AG20443 (cell line): Measurements from ENCODE around the gene CHMP4A.
A peak's percentile ranks its signal among the peaks of the same experiment; 100 is the strongest.

Source experiments
- DNase-seq: peaks from one replicate; pipeline ENCODE4 v3.0.0; 2012; ENCODE audit warnings: low spot score, mixed read lengths

Gene CHMP4A

GRCh38 chr14:24195186-24196070, 17.9 kb downstream of the CHMP4A start, which contains the start of gene TM9SF1:
TM9SF1 (minus strand) TSS chr14:24195441; CDS start chr14:24195019, 422 bp downstream.
- DNase-seq: peak; percentile 95

- DNase-seq: no peak
Observed at GRCh38 chr14:24194873-24195185, 18.5 kb downstream of the CHMP4A start.

- no peak for DNase-seq
Observed at GRCh38 chr14:24194186-24194872, 19.0 kb downstream of the CHMP4A start.

GRCh38 chr14:24192933-24193332, 20.4 kb downstream of the CHMP4A start:
- no peak for DNase-seq

DNA sequence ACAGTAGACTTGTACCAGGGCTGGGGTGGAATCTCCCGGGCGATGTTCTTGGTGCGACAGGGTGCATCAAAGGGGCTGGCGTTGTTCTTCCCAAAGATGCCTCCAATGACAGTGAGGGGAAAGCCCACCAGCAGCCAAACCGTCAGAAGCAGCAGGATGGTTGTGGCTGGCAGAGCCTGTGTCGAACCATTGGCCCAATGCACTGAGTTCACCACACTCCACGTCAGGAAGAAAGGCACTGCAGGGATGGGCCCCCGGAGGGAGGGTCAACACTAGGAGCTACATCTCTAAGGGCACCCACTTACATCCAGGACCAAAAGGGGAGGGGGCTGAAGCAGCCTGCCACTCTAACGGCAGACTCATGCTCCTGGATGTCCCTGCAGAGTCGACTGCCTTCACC, 22.9 kb downstream of the CHMP4A start:
- no peak for DNase-seq

DNA sequence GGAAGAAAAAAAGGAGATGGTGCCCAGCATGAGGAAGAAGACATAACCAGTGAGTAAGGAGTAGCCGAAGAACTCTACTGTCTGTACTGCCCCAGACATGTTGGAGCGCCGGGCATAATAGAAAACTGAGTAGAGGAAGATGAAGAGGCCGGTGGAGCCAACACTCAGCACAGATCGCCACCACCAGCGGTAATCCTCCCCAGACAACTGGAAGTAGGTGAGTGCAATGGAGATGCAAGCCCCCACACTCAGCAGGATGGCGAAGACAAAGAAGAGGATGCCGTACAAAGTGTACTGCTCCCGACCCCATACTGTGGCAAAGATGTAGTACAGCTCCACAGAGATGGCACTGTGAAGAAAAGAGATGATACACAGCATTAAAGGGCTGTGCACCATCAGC, 23.8 kb downstream of the CHMP4A start:
- DNase-seq: no peak

- no peak for DNase-seq
Observed at GRCh38 chr14:24189059-24189375, 24.3 kb downstream of the CHMP4A start.

- DNase-seq: peak; percentile 98
Observed at GRCh38 chr14:24188251-24189058, 24.8 kb downstream of the CHMP4A start, which contains the start of gene IPO4. IPO4 (minus strand) TSS chr14:24188816; CDS start chr14:24188787, 29 bp downstream.

- no peak for DNase-seq
Observed at GRCh38 chr14:24187539-24187915, 25.8 kb downstream of the CHMP4A start.

DNA sequence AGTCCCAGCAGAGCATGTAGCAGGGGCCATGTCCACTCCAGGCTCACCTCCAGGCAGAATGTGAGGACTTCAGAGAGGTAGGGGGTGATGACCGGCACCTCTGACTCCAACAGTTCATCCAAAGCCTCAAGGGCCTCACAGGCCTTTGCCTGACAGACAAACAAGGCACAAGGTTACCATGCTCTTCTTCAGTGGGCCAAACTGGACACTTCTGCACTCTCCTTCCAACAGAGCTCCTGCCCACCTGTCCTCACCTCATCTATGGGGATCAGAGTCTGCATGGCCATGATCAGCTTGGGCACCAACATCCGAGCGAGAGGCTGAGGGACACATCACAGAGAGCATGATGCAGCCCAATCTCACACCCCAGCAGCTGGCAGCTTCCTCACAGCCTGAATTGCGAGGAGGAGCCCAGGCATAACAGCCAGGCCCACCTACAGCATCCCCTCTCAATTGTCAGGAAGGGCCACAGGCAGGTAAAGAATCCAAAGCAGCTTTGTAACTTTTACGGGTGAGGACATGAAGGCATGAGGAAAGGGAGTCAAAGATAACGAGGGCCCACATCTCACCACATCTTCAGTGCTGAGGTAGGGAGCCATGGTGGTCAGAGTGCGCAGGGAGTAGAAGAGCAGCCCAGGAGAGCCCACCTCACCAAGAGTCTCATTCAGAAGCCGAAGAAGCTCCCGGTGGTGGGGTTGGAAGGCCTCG, 26.3 kb downstream of the CHMP4A start:
- no peak for DNase-seq

DNA sequence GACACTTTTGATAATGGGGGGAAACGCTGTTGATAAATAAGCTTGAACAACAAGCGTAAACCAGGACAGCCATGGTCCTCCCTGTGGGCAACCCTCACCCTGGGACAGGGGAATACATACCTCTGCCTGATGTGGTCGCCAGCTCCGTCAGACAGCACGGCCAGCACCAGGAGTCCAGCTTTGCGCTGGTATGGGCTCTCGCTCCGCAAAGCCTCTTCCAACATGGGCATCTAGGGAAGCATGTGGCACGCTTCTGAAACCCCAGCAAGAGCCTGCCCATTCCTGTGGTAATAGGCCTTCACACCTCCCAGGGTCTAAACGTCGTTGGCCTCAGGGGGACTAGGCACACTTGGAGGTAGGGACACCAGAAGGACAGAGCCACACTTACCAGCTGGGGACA, 27.5 kb downstream of the CHMP4A start:
- no peak for DNase-seq

- DNase-seq: no peak
Observed at GRCh38 chr14:24185026-24185425, 28.3 kb downstream of the CHMP4A start.

- no peak for DNase-seq
Observed at GRCh38 chr14:24184104-24184970, 29.0 kb downstream of the CHMP4A start.

DNA sequence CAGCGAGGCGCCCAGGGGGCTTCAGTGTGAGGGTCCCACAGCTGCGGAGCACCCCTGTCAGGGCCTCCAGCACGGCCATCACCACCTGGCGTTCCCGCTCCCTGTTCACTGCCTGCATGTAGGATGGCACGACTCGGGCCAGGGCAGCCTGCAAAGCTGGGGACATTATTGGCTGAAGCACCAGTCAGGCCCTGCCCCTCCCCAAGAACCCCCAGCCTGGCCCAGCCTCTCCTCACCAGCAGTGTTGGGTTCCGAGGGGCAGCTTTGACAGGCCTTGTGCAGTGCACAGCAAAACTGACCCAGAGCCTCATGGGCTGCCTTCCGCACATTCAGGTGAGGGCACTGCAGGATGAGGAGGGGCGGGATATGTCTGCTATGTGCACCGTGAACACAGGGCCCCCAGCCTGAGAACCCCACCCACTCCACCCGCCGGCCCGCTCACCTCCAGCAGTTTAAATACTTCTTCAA, 30.2 kb downstream of the CHMP4A start:
- no peak for DNase-seq

GRCh38 chr14:24182110-24182882, 31.0 kb downstream of the CHMP4A start:
- DNase-seq: no peak

DNA sequence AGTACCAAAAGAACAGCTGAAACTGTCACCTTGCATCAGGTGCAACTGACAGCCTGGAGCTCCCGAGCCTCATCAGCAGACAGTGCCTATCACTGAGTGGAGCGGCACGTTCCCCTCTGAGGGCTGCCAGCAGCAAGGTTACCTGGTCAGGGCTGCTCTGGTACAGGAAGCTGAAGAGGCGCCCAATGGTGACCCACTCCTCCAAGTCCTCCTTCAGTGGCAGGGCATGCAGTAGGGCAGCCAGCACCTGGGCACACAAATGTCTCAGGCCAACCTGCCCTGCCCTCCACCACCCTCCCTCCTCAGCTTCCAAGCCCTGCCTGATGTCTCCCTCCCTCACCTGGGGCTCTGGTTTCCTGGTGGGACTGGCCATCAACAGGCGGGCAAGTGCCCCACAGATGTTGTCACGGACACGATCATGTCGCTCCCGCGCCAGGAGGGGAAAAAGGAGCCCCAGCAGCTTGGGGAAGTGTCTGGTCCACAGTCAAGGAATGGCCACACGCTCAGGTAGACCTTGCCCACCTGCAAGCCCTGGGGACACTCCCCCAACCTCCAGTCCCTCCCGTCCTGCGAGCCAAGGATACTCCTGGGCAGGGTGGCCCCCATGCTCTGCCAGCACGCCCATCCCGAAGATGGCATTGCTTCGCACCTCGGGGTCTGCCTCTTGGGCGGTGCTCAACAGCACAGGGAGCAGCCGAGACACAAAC, 31.8 kb downstream of the CHMP4A start:
- DNase-seq: no peak

- DNase-seq: peak; percentile 79
Observed at GRCh38 chr14:24179961-24180796, 33.1 kb downstream of the CHMP4A start.

GRCh38 chr14:24179294-24179960, 33.9 kb downstream of the CHMP4A start:
- DNase-seq: no peak
